HG03064 (cell line): ENCODE measurements around the gene ACP2.
A peak's percentile ranks its signal among the peaks of the same experiment; 100 is the strongest.

ENCODE experiments used
- ATAC-seq: cut with Tn5 transposase; IDR thresholded peaks from one replicate; pipeline ENCODE4 v1.9.1; 2021; ENCODE audit warnings: low read depth; ENCODE audit not compliant: unreplicated experiment

Gene ACP2

GRCh38 chr11:47244448-47245350 is 3.9 kb downstream of the ACP2 start:
- no peak for ATAC-seq

- no peak for ATAC-seq
These were observed 5.2 kb downstream of the ACP2 start for GRCh38 chr11:47243454-47243853.

- no peak for ATAC-seq
These were observed 5.9 kb downstream of the ACP2 start for GRCh38 chr11:47242596-47243192.

- no peak for ATAC-seq
These were observed 6.7 kb downstream of the ACP2 start for GRCh38 chr11:47241841-47242301.

GRCh38 chr11:47239852-47240251 is 8.8 kb downstream of the ACP2 start:
- ATAC-seq, result no peak

GRCh38 chr11:47236482-47236881 is 12.1 kb downstream of the ACP2 start:
- no peak for ATAC-seq

- ATAC-seq, result no peak
These were observed 13.5 kb downstream of the ACP2 start for GRCh38 chr11:47235163-47235562.

GRCh38 chr11:47234669-47235100 is 13.9 kb downstream of the ACP2 start:
- no peak for ATAC-seq

- no peak for ATAC-seq
These were observed 14.5 kb downstream of the ACP2 start for GRCh38 chr11:47233989-47234668.

- ATAC-seq, result no peak
These were observed 15.6 kb downstream of the ACP2 start for GRCh38 chr11:47233051-47233450.

- no peak for ATAC-seq
These were observed 19.5 kb downstream of the ACP2 start for GRCh38 chr11:47229161-47229560.

GRCh38 chr11:47225552-47226400 is 22.8 kb downstream of the ACP2 start:
- peak; percentile 71 for ATAC-seq

GRCh38 chr11:47222696-47223095 is 25.9 kb downstream of the ACP2 start:
- no peak for ATAC-seq

- no peak for ATAC-seq
These were observed 28.2 kb downstream of the ACP2 start for GRCh38 chr11:47220401-47220821.

GRCh38 chr11:47216121-47216798 is 32.4 kb downstream of the ACP2 start:
- no peak for ATAC-seq

- peak; percentile 3 for ATAC-seq
These were observed 33.2 kb downstream of the ACP2 start for GRCh38 chr11:47215366-47215910.

- peak; percentile 55 for ATAC-seq
These were observed 34.6 kb downstream of the ACP2 start for GRCh38 chr11:47213950-47214565.

GRCh38 chr11:47212938-47213337 is 35.7 kb downstream of the ACP2 start:
- ATAC-seq, result no peak

- no peak for ATAC-seq
These were observed 40.0 kb downstream of the ACP2 start for GRCh38 chr11:47208628-47209027.
